ENCODE results near the gene DHRSX. TPM values are rescaled to one million over a fixed set of nuclear protein-coding genes. Genes with fewer than 3 reads are reported as not detected.

The DHRSX gene
- total and polyA plus RNA-seq, 9 of the 15 experiments (the other 6 are each of a cell fraction or from before 2014, with no cell fraction given), result 0.59 to 11.0 (median 6.2) TPM

DNA sequence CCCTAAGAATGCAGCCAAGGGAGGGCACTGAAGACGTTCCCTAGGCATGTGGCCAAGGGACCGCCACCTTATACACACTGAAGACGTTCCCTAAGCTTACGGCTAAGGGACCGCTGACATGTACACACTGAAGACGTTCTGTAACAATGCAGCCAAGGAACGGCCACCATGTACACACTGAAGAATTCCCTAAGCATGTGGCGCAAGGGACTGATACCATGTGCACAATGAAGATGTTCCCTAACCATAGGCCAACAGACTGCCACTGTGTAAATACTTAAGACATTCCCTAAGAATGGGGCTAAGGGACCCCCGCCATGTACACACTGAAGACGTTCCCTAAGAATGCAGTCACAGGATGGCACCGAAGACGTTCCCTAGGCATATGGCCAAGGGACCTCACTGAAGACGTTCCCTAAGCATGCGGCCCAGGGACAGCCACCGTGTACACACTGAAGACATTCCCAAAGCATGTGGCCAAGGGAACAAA, 36.1 kb downstream of the DHRSX start (continued):
- TF ChIP-seq MGA (IDR thresholded peaks at IDR 0.05), result peak; percentile 70
- TF ChIP-seq, protein P1, sequence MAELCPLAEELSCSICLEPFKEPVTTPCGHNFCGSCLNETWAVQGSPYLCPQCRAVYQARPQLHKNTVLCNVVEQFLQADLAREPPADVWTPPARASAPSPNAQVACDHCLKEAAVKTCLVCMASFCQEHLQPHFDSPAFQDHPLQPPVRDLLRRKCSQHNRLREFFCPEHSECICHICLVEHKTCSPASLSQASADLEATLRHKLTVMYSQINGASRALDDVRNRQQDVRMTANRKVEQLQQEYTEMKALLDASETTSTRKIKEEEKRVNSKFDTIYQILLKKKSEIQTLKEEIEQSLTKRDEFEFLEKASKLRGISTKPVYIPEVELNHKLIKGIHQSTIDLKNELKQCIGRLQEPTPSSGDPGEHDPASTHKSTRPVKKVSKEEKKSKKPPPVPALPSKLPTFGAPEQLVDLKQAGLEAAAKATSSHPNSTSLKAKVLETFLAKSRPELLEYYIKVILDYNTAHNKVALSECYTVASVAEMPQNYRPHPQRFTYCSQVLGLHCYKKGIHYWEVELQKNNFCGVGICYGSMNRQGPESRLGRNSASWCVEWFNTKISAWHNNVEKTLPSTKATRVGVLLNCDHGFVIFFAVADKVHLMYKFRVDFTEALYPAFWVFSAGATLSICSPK (IDR thresholded peaks at IDR 0.05; ENCODE audit: borderline replicate concordance), result no peak
- TF ChIP-seq LEF1 (IDR thresholded peaks at IDR 0.05), result 0 out of 2 replicates have a peak, but pooled peaks have one; percentile 35
- TF ChIP-seq E2F5 (CRISPR knock-in tag; IDR thresholded peaks at IDR 0.05), result no peak
- TF ChIP-seq CTBP1 (IDR thresholded peaks at IDR 0.05; ENCODE audit: borderline replicate concordance), result peak; percentile 78
- peak; percentile 71; the same call in 1 of the 2 replicates for TF ChIP-seq FOXA1 (IDR thresholded peaks at IDR 0.05; ENCODE audit: borderline replicate concordance)
- TF ChIP-seq ZBTB1 (CRISPR knock-in tag; IDR thresholded peaks at IDR 0.05; ENCODE audit: borderline replicate concordance, low read depth), result no peak
- TF ChIP-seq NCOA6 (IDR thresholded peaks at IDR 0.05), result peak; percentile 80
- 0 out of 2 replicates have a peak, but pooled peaks have one; percentile 13 for TF ChIP-seq TAL1 (IDR thresholded peaks at IDR 0.05)
- TF ChIP-seq, protein P2, sequence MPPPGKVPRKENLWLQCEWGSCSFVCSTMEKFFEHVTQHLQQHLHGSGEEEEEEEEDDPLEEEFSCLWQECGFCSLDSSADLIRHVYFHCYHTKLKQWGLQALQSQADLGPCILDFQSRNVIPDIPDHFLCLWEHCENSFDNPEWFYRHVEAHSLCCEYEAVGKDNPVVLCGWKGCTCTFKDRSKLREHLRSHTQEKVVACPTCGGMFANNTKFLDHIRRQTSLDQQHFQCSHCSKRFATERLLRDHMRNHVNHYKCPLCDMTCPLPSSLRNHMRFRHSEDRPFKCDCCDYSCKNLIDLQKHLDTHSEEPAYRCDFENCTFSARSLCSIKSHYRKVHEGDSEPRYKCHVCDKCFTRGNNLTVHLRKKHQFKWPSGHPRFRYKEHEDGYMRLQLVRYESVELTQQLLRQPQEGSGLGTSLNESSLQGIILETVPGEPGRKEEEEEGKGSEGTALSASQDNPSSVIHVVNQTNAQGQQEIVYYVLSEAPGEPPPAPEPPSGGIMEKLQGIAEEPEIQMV (tag; conservative IDR thresholded peaks at IDR 0.05; ENCODE audit: low read depth), result no peak
- peak; percentile 53; the same call in 1 of the 2 replicates for TF ChIP-seq MECOM (CRISPR knock-in tag; IDR thresholded peaks at IDR 0.05)
- no peak for TF ChIP-seq ZKSCAN3 (CRISPR knock-in tag; IDR thresholded peaks at IDR 0.05)
